T-helper 2 cell treated with Interferon-gamma antibody and Interleukin-4, amounts not matched to agents 5 μg/mL and 100 μg/mL, for 36 hours (primary cell): ENCODE measurements around the gene MRGPRD.

Experiments
- DNase-seq: peaks from one replicate; pipeline ENCODE4 v3.0.0; 2021; ENCODE audit warnings: low spot score
- H3K27ac Mint-ChIP-seq: one replicate; pipeline ENCODE4 v1.8.0; 2021; ENCODE audit warnings: mild to moderate bottlenecking, mixed read lengths
- H3K27me3 Mint-ChIP-seq: one replicate; pipeline ENCODE4 v1.8.0; 2021; ENCODE audit warnings: low read depth, mixed read lengths
- H3K36me3 Mint-ChIP-seq: one replicate; pipeline ENCODE4 v1.8.0; 2021; ENCODE audit warnings: low read depth, mixed read lengths
- H3K4me1 Mint-ChIP-seq: one replicate; pipeline ENCODE4 v1.8.0; 2021; ENCODE audit warnings: low read depth, mixed read lengths
- H3K4me3 Mint-ChIP-seq: one replicate; pipeline ENCODE4 v1.8.0; 2022; ENCODE audit warnings: mild to moderate bottlenecking, moderate library complexity, mixed read lengths
- H3K9me3 Mint-ChIP-seq: one replicate; pipeline ENCODE4 v1.8.0; 2021; ENCODE audit warnings: mixed read lengths

The MRGPRD gene

GRCh38 chr11:68993546-68993945, 12.8 kb upstream of the MRGPRD start:
- Mint-ChIP-seq H3K4me3 (no peak overlapping the region), H3K27ac (no peak overlapping the region), H3K27me3 (peaks cover 9% of the 10 kb centered on the region), H3K9me3 (no peaks in the 10 kb centered on the region), H3K36me3 (no peaks in the 10 kb centered on the region), H3K4me1 (no peaks in the 10 kb centered on the region)
- no peak for DNase-seq

GRCh38 chr11:68992743-68993255, 12.0 kb upstream of the MRGPRD start:
- H3K27me3 Mint-ChIP-seq = peaks cover 14% of the 10 kb centered on the region
- no peaks in the 10 kb centered on the region for H3K4me1 Mint-ChIP-seq
- no peaks in the 10 kb centered on the region for H3K9me3 Mint-ChIP-seq
- no peak overlapping the region for H3K27ac Mint-ChIP-seq
- DNase-seq = no peak
- H3K4me3 Mint-ChIP-seq = no peak overlapping the region
- no peaks in the 10 kb centered on the region for H3K36me3 Mint-ChIP-seq

- Mint-ChIP-seq H3K27me3 (peaks cover 27% of the 10 kb centered on the region), H3K27ac (no peak overlapping the region)
- no peak for DNase-seq
These were observed 10.4 kb upstream of the MRGPRD start for GRCh38 chr11:68990995-68991780.

GRCh38 chr11:68989936-68990606, 9.3 kb upstream of the MRGPRD start:
- no peak overlapping the region for H3K4me3 Mint-ChIP-seq
- H3K27me3 Mint-ChIP-seq = peaks cover 27% of the 10 kb centered on the region
- H3K9me3 Mint-ChIP-seq = peaks cover 6% of the 10 kb centered on the region
- DNase-seq = no peak
- no peak overlapping the region for H3K27ac Mint-ChIP-seq
- peaks cover 2% of the 10 kb centered on the region for H3K36me3 Mint-ChIP-seq
- H3K4me1 Mint-ChIP-seq = no peaks in the 10 kb centered on the region

More at GRCh38 chr11:68990995-68991780, 10.4 kb upstream of the MRGPRD start:
- Mint-ChIP-seq H3K9me3 (peaks cover 6% of the 10 kb centered on the region), H3K36me3 (peaks cover 2% of the 10 kb centered on the region), H3K4me1 (no peaks in the 10 kb centered on the region), H3K4me3 (no peak overlapping the region)

- H3K4me3 Mint-ChIP-seq = no peak overlapping the region
- peaks cover 30% of the 10 kb centered on the region for H3K27me3 Mint-ChIP-seq
- H3K27ac Mint-ChIP-seq = no peak overlapping the region
- peaks cover 6% of the 10 kb centered on the region for H3K9me3 Mint-ChIP-seq
- no peaks in the 10 kb centered on the region for H3K4me1 Mint-ChIP-seq
- peaks cover 2% of the 10 kb centered on the region for H3K36me3 Mint-ChIP-seq
- DNase-seq = no peak
These were observed 7.7 kb upstream of the MRGPRD start for GRCh38 chr11:68988491-68988890.

- H3K27ac Mint-ChIP-seq = no peak overlapping the region
- H3K4me1 Mint-ChIP-seq = no peaks in the 10 kb centered on the region
- DNase-seq = no peak
- H3K27me3 Mint-ChIP-seq = peaks cover 37% of the 10 kb centered on the region
- H3K9me3 Mint-ChIP-seq = peaks cover 13% of the 10 kb centered on the region
- no peak overlapping the region for H3K4me3 Mint-ChIP-seq
- peaks cover 5% of the 10 kb centered on the region for H3K36me3 Mint-ChIP-seq
These were observed 6.4 kb upstream of the MRGPRD start for GRCh38 chr11:68987211-68987610.

GRCh38 chr11:68983801-68984200, 3.0 kb upstream of the MRGPRD start:
- DNase-seq = no peak
- peaks cover 33% of the 10 kb centered on the region for H3K27me3 Mint-ChIP-seq
- H3K4me1 Mint-ChIP-seq = no peaks in the 10 kb centered on the region
- H3K9me3 Mint-ChIP-seq = peaks cover 19% of the 10 kb centered on the region
- H3K4me3 Mint-ChIP-seq = no peak overlapping the region
- H3K27ac Mint-ChIP-seq = no peak overlapping the region
- peaks cover 5% of the 10 kb centered on the region for H3K36me3 Mint-ChIP-seq

GRCh38 chr11:68982134-68982533, 1.3 kb upstream of the MRGPRD start:
- no peak for DNase-seq
- H3K4me3 Mint-ChIP-seq = no peak overlapping the region
- no peaks in the 10 kb centered on the region for H3K4me1 Mint-ChIP-seq
- peaks cover 19% of the 10 kb centered on the region for H3K9me3 Mint-ChIP-seq
- no peak overlapping the region for H3K27ac Mint-ChIP-seq
- peaks cover 26% of the 10 kb centered on the region for H3K27me3 Mint-ChIP-seq
- H3K36me3 Mint-ChIP-seq = peaks cover 5% of the 10 kb centered on the region

- no peak overlapping the region for H3K27ac Mint-ChIP-seq
- H3K9me3 Mint-ChIP-seq = peaks cover 13% of the 10 kb centered on the region
- DNase-seq = no peak
- peaks cover 17% of the 10 kb centered on the region for H3K27me3 Mint-ChIP-seq
- no peaks in the 10 kb centered on the region for H3K4me1 Mint-ChIP-seq
- no peak overlapping the region for H3K4me3 Mint-ChIP-seq
- H3K36me3 Mint-ChIP-seq = peaks cover 3% of the 10 kb centered on the region
These were observed 633 bp downstream of the MRGPRD start for GRCh38 chr11:68979931-68980775.

- no peak overlapping the region for H3K4me3 Mint-ChIP-seq
- H3K27ac Mint-ChIP-seq = no peak overlapping the region
- peaks cover 6% of the 10 kb centered on the region for H3K36me3 Mint-ChIP-seq
- H3K9me3 Mint-ChIP-seq = peaks cover 13% of the 10 kb centered on the region
- DNase-seq = no peak
- peaks cover 15% of the 10 kb centered on the region for H3K27me3 Mint-ChIP-seq
- peaks cover 2% of the 10 kb centered on the region for H3K4me1 Mint-ChIP-seq
These were observed 1.7 kb downstream of the MRGPRD start for GRCh38 chr11:68978931-68979594.

GRCh38 chr11:68978626-68978930, 2.2 kb downstream of the MRGPRD start:
- DNase-seq = no peak
- peaks cover 13% of the 10 kb centered on the region for H3K9me3 Mint-ChIP-seq
- peaks cover 6% of the 10 kb centered on the region for H3K36me3 Mint-ChIP-seq
- H3K27ac Mint-ChIP-seq = no peak overlapping the region
- no peak overlapping the region for H3K4me3 Mint-ChIP-seq
- peaks cover 2% of the 10 kb centered on the region for H3K4me1 Mint-ChIP-seq
- peaks cover 14% of the 10 kb centered on the region for H3K27me3 Mint-ChIP-seq

GRCh38 chr11:68977781-68978625, 2.8 kb downstream of the MRGPRD start:
- Mint-ChIP-seq H3K4me3 (no peak overlapping the region), H3K9me3 (peaks cover 13% of the 10 kb centered on the region), H3K4me1 (peaks cover 2% of the 10 kb centered on the region), H3K27me3 (peaks cover 13% of the 10 kb centered on the region), H3K36me3 (peaks cover 6% of the 10 kb centered on the region), H3K27ac (no peak overlapping the region)
- DNase-seq = no peak

- peaks cover 2% of the 10 kb centered on the region for H3K4me1 Mint-ChIP-seq
These were observed 4.2 kb downstream of the MRGPRD start for GRCh38 chr11:68976563-68976962.

More at GRCh38 chr11:68976563-68976962, 4.2 kb downstream of the MRGPRD start:
- Mint-ChIP-seq H3K27me3 (peaks cover 4% of the 10 kb centered on the region), H3K4me3 (no peak overlapping the region), H3K36me3 (peaks cover 3% of the 10 kb centered on the region), H3K27ac (no peak overlapping the region), H3K9me3 (no peaks in the 10 kb centered on the region)
- no peak for DNase-seq
